PC-9 (cell line): ENCODE results near the gene GOLGA6C. TPM values are rescaled to one million over a fixed set of nuclear protein-coding genes. Genes with fewer than 3 reads are reported as not detected.

Source experiments
- BruUV-seq: library from RNA; stranded (reverse); fragments of 400-500 nt; replicated peaks from 2 replicates; lab custom pipeline; 2021; lab: Mats Ljungman, UMichigan
- CTCF ChIA-PET: fragments of 300-600 bp; sonication (Branson Sonifier 250); formaldehyde crosslinking; loops from one replicate; lab custom pipeline; 2022; ENCODE audit warnings: antibody characterized with exemption; lab: Charles Lee
- POLR2A ChIA-PET: fragments of 300-600 bp; sonication (Branson Sonifier 250); formaldehyde crosslinking; loops from one replicate; lab custom pipeline; 2022; ENCODE audit warnings: antibody characterized with exemption; ENCODE audit not compliant: unreplicated experiment; lab: Charles Lee
- DNase-seq, 2 experiments: peaks; one replicate each; pipeline versions ENCODE4 v3.0.0 to v3.0.0-alpha.2; 2015 to 2022; ENCODE audit warnings: mixed read lengths in 1 of 2
- H2AFZ ChIP-seq: fragments of 200-600 bp; sonication (generic); 2 replicates; pipeline ENCODE4 v1.8.1; 2017; ENCODE audit warnings: antibody characterized with exemption
- H3F3A ChIP-seq: fragments of 200-600 bp; sonication (generic); 2 replicates; pipeline ENCODE4 v1.8.1; 2017; ENCODE audit warnings: antibody characterized with exemption, mild to moderate bottlenecking, low read depth; ENCODE audit not compliant: insufficient read depth
- H3K27ac ChIP-seq: fragments of 200-600 bp; sonication (generic); 2 replicates; pipeline ENCODE4 v1.6.1; 2016; ENCODE audit warnings: mixed run types
- H3K27me3 ChIP-seq: fragments of 200-600 bp; sonication (generic); 2 replicates; pipeline ENCODE4 v1.6.1; 2016; ENCODE audit warnings: low read depth, mixed run types; ENCODE audit not compliant: insufficient read depth
- H3K36me3 ChIP-seq: fragments of 200-600 bp; sonication (generic); 2 replicates; pipeline ENCODE4 v1.6.1; 2016; ENCODE audit warnings: low read depth, mixed run types
- H3K4me1 ChIP-seq: fragments of 200-600 bp; sonication (generic); replicated peaks from 2 replicates; pipeline ENCODE4 v1.6.1; 2016; ENCODE audit warnings: mixed run types; ENCODE audit not compliant: insufficient read depth
- H3K4me2 ChIP-seq: fragments of 200-600 bp; sonication (generic); 2 replicates; pipeline ENCODE4 v1.6.1; 2017; ENCODE audit warnings: mixed run types
- H3K4me3 ChIP-seq: fragments of 200-600 bp; sonication (generic); 2 replicates; pipeline ENCODE4 v1.6.1; 2016; ENCODE audit warnings: mixed run types
- H3K79me2 ChIP-seq: fragments of 200-600 bp; sonication (generic); 2 replicates; pipeline ENCODE4 v1.6.1; 2017; ENCODE audit warnings: low read depth, mixed run types
- H3K9me2 ChIP-seq: fragments of 200-600 bp; sonication (generic); 2 replicates; pipeline ENCODE4 v1.8.1; 2017; ENCODE audit warnings: mild to moderate bottlenecking; ENCODE audit not compliant: insufficient read depth
- H3K9me3 ChIP-seq: fragments of 200-600 bp; sonication (generic); 2 replicates; pipeline ENCODE4 v1.8.1; 2016; ENCODE audit warnings: low read depth; ENCODE audit not compliant: insufficient read depth
- H4K20me1 ChIP-seq: fragments of 200-600 bp; sonication (generic); 2 replicates; pipeline ENCODE4 v1.8.1; 2017; ENCODE audit not compliant: insufficient read depth
- CTCF ChIP-seq: fragments of 200-600 bp; sonication (generic); conservative IDR thresholded peaks from 2 replicates; pipeline ENCODE4 v1.6.1; 2017; ENCODE audit warnings: mixed run types, antibody characterized with exemption, mild to moderate bottlenecking, moderate library complexity
- EZH2 ChIP-seq: fragments of 200-600 bp; sonication (generic); IDR thresholded peaks from 2 replicates; pipeline ENCODE4 v1.8.0; 2017; ENCODE audit warnings: antibody characterized with exemption, low read depth
- intact Hi-C: fragments of 100-400 bp; cut with micrococcal nuclease; formaldehyde crosslinking; loops from one replicate; pipeline ENCODE4 v1.10.0; 2022; ENCODE audit not compliant: unreplicated experiment
- total RNA-seq: library from RNA; stranded (reverse); gene quantifications from 2 replicates; pipeline ENCODE4 v1.2.3, GENCODE V29; 2021

Gene GOLGA6C
- total RNA-seq, 1 experiment from 2014 or later, result not detected

GRCh38 chr15:75210811-75211230 is 47.3 kb upstream of the GOLGA6C start:
- H4K20me1 ChIP-seq, result peaks cover 98% of the 10 kb centered on the region

GRCh38 chr15:75211436-75212199 is 46.5 kb upstream of the GOLGA6C start:
- peaks cover 55% of the 10 kb centered on the region for H3F3A ChIP-seq
- intact Hi-C loops, result no loop called here
- H3K79me2 ChIP-seq, result peaks cover 59% of the 10 kb centered on the region
- H3K27me3 ChIP-seq, result no peaks in the 10 kb centered on the region
- no peak for TF ChIP-seq CTCF
- TF ChIP-seq EZH2, result no peak
- H3K4me3 ChIP-seq, result no peak overlapping the region
- no peak overlapping the region for H3K4me2 ChIP-seq
- no peaks in the 10 kb centered on the region for H3K9me2 ChIP-seq
- no peak for DNase-seq
- ChIA-PET POLR2A (no interaction called here), CTCF (no interaction called here)
- H3K4me1 ChIP-seq, result peaks cover 15% of the 10 kb centered on the region
- no peak overlapping the region for H3K27ac ChIP-seq
- H3K9me3 ChIP-seq, result no peaks in the 10 kb centered on the region
- H3K36me3 ChIP-seq, result peaks cover 31% of the 10 kb centered on the region; the same call in 1 of the 2 replicates
- no TSS peak for BruUV-seq
- no peak overlapping the region for H2AFZ ChIP-seq
- H4K20me1 ChIP-seq, result peaks cover 99% of the 10 kb centered on the region

More at GRCh38 chr15:75210811-75211230, 47.3 kb upstream of the GOLGA6C start:
- TF ChIP-seq CTCF, result no peak
- TF ChIP-seq EZH2, result no peak
- no peak overlapping the region for H3K27ac ChIP-seq
- intact Hi-C loops, result no loop called here
- peaks cover 67% of the 10 kb centered on the region for H3K79me2 ChIP-seq
- no peak overlapping the region for H2AFZ ChIP-seq
- peaks cover 55% of the 10 kb centered on the region for H3F3A ChIP-seq
- no peak for DNase-seq
- POLR2A ChIA-PET, result no interaction called here
- H3K9me2 ChIP-seq, result no peaks in the 10 kb centered on the region
- CTCF ChIA-PET, result no interaction called here
- H3K4me3 ChIP-seq, result no peak overlapping the region
- H3K9me3 ChIP-seq, result no peaks in the 10 kb centered on the region
- H3K36me3 ChIP-seq, result peaks cover 31% of the 10 kb centered on the region; the same call in 1 of the 2 replicates
- no TSS peak for BruUV-seq
- peaks cover 11% of the 10 kb centered on the region for H3K4me1 ChIP-seq
- no peaks in the 10 kb centered on the region for H3K27me3 ChIP-seq
- H3K4me2 ChIP-seq, result no peak overlapping the region

- no peaks in the 10 kb centered on the region for H3K27me3 ChIP-seq
- peaks cover 15% of the 10 kb centered on the region for H3K4me1 ChIP-seq
- TF ChIP-seq CTCF (no peak), EZH2 (no peak)
- no peak for DNase-seq
- peaks cover 55% of the 10 kb centered on the region for H3F3A ChIP-seq
- ChIA-PET CTCF (interaction anchor here (0.7 kb wide), 1 partner anchor 181 kb away, joined by 3 read pairs; no protein-coding TSS in a partner anchor), POLR2A (no interaction called here)
- H3K4me2 ChIP-seq, result no peak overlapping the region
- no peak overlapping the region for H3K4me3 ChIP-seq
- H3K9me3 ChIP-seq, result no peaks in the 10 kb centered on the region
- no peak overlapping the region for H3K27ac ChIP-seq
- no TSS peak for BruUV-seq
- H3K9me2 ChIP-seq, result no peaks in the 10 kb centered on the region
- no peak overlapping the region for H2AFZ ChIP-seq
- peaks cover 30% of the 10 kb centered on the region; the same call in 1 of the 2 replicates for H3K36me3 ChIP-seq
- intact Hi-C loops, result no loop called here
- H3K79me2 ChIP-seq, result peaks cover 52% of the 10 kb centered on the region
- peaks cover 93% of the 10 kb centered on the region for H4K20me1 ChIP-seq
Observed at GRCh38 chr15:75212200-75212858, 45.8 kb upstream of the GOLGA6C start.
